IMR-90 (cell line): ENCODE results near the gene ZNF616. TPM values are rescaled to one million over a fixed set of nuclear protein-coding genes. Genes with fewer than 3 reads are reported as not detected.

Experiments
- ATAC-seq: fragments of 200-7000 bp; cut with Tn5 transposase; 2 replicates; pipeline ENCODE4 v1.9.1; 2020; ENCODE audit warnings: low read depth, mild to moderate bottlenecking, moderate library complexity
- BruUV-seq: library from RNA; stranded (reverse); fragments of 400-500 nt; replicated peaks from 2 replicates; lab custom pipeline; 2021; lab: Mats Ljungman, UMichigan
- CTCF ChIA-PET: fragments of 300-600 bp; formaldehyde crosslinking; extraction: SDS; loops from one replicate; lab custom pipeline; 2021; ENCODE audit warnings: antibody characterized with exemption; lab: Yijun Ruan, JAX
- POLR2A ChIA-PET: fragments of 300-600 bp; sonication (Branson Sonifier 250); formaldehyde crosslinking; loops from one replicate; lab custom pipeline; 2022; ENCODE audit warnings: antibody characterized with exemption; ENCODE audit not compliant: unreplicated experiment; lab: Charles Lee
- DNase-seq: peaks from one replicate; pipeline ENCODE4 v3.0.0; 2013
- H2AFZ ChIP-seq: replicated peaks from 2 replicates; pipeline ENCODE3; 2013; ENCODE audit warnings: low read length, mild to moderate bottlenecking; ENCODE audit not compliant: poor library complexity
- H2AK5ac ChIP-seq: 2 replicates; pipeline ENCODE4 v1.6.1; 2013; ENCODE audit warnings: low read depth, low read length, inconsistent platforms
- H2AK9ac ChIP-seq: replicated peaks from 2 replicates; pipeline ENCODE3; 2013; ENCODE audit warnings: mild to moderate bottlenecking, low read depth, low read length, moderate library complexity; ENCODE audit not compliant: poor library complexity
- H2BK120ac ChIP-seq: 2 replicates; pipeline ENCODE4 v1.6.1; 2013; ENCODE audit warnings: low read depth, low read length, inconsistent platforms
- H2BK15ac ChIP-seq: 3 replicates; pipeline ENCODE4 v1.6.1; 2013; ENCODE audit warnings: low read depth, low read length, inconsistent platforms
- H2BK20ac ChIP-seq: 2 replicates; pipeline ENCODE4 v1.6.1; 2013; ENCODE audit warnings: low read depth, mild to moderate bottlenecking, inconsistent platforms, low read length, moderate library complexity
- H2BK5ac ChIP-seq: 2 replicates; pipeline ENCODE4 v1.6.1; 2013; ENCODE audit warnings: mild to moderate bottlenecking, low read depth, low read length, inconsistent platforms; ENCODE audit not compliant: poor library complexity, severe bottlenecking
- H3K14ac ChIP-seq: replicated peaks from 2 replicates; pipeline ENCODE4 v1.6.1; 2013; ENCODE audit warnings: low read depth, low read length, inconsistent platforms
- H3K18ac ChIP-seq: 2 replicates; pipeline ENCODE4 v1.6.1; 2013; ENCODE audit warnings: low read depth, low read length, control low read depth
- H3K23ac ChIP-seq: 2 replicates; pipeline ENCODE4 v1.6.1; 2013; ENCODE audit warnings: low read depth, low read length, inconsistent platforms
- H3K27ac ChIP-seq: 2 replicates; pipeline ENCODE4 v1.5.1; 2013; ENCODE audit warnings: mild to moderate bottlenecking, control low read depth, low read length; ENCODE audit not compliant: insufficient read depth
- H3K27me3 ChIP-seq: 2 replicates; pipeline ENCODE4 v1.6.1; 2013; ENCODE audit warnings: low read length; ENCODE audit not compliant: control insufficient read depth, insufficient read depth
- H3K36me3 ChIP-seq: 2 replicates; pipeline ENCODE4 v1.6.1; 2013; ENCODE audit warnings: low read length, mixed read lengths; ENCODE audit not compliant: control insufficient read depth, insufficient read depth
- H3K4ac ChIP-seq: 2 replicates; pipeline ENCODE4 v1.6.1; 2013; ENCODE audit warnings: low read depth, low read length, inconsistent platforms
- H3K4me1 ChIP-seq: 2 replicates; pipeline ENCODE4 v1.6.1; 2013; ENCODE audit warnings: low read length, mixed read lengths; ENCODE audit not compliant: control insufficient read depth, insufficient read depth
- H3K4me2 ChIP-seq: 2 replicates; pipeline ENCODE4 v1.6.1; 2013; ENCODE audit warnings: low read depth, mild to moderate bottlenecking, control low read depth, low read length, moderate library complexity
- H3K4me3 ChIP-seq: 2 replicates; pipeline ENCODE4 v1.5.1; 2013; ENCODE audit warnings: low read depth, mild to moderate bottlenecking, control low read depth, low read length, moderate library complexity; ENCODE audit not compliant: insufficient read depth
- H3K56ac ChIP-seq: 2 replicates; pipeline ENCODE4 v1.6.1; 2013; ENCODE audit warnings: low read length, inconsistent platforms; ENCODE audit not compliant: insufficient read depth; ENCODE audit errors: extremely low read depth
- H3K79me1 ChIP-seq, 2 experiments: 2 replicates each; pipeline ENCODE4 v1.6.1; 2013; ENCODE audit warnings: low read length in 2 of 2, inconsistent platforms in 1 of 2, low read depth in 1 of 2
- H3K9ac ChIP-seq: 2 replicates; pipeline ENCODE4 v1.6.1; 2013; ENCODE audit warnings: low read depth, low read length, control low read depth
- H3K9me1 ChIP-seq: 2 replicates; pipeline ENCODE4 v1.6.1; 2013; ENCODE audit warnings: low read length, inconsistent platforms; ENCODE audit not compliant: insufficient read depth
- H3K9me3 ChIP-seq: 2 replicates; pipeline ENCODE4 v1.6.1; 2013; ENCODE audit warnings: low read length; ENCODE audit not compliant: control insufficient read depth, insufficient read depth
- H4K20me1 ChIP-seq: 2 replicates; pipeline ENCODE4 v1.6.1; 2013; ENCODE audit warnings: low read length, inconsistent platforms; ENCODE audit not compliant: insufficient read depth
- H4K5ac ChIP-seq: 2 replicates; pipeline ENCODE4 v1.6.1; 2013; ENCODE audit warnings: mild to moderate bottlenecking, low read depth, low read length, control low read depth
- H4K8ac ChIP-seq, 2 experiments: 2 replicates each; pipeline ENCODE4 v1.6.1; 2013; ENCODE audit warnings: low read depth in 2 of 2, low read length in 2 of 2, control low read depth in 1 of 2, inconsistent platforms in 1 of 2
- H4K91ac ChIP-seq: 2 replicates; pipeline ENCODE4 v1.6.1; 2013; ENCODE audit warnings: low read depth, low read length, inconsistent platforms; ENCODE audit not compliant: insufficient read depth
- CHD1 ChIP-seq: IDR thresholded peaks from 2 replicates; pipeline ENCODE4 v1.6.1; 2012; ENCODE audit warnings: low read depth, low read length, improper control_type of control experiment
- NFE2L2 ChIP-seq: fragments of 150-350 bp; IDR thresholded peaks from 2 replicates; pipeline ENCODE4 v1.6.1; 2016; ENCODE audit warnings: low read depth, mild to moderate bottlenecking, low read length
- POLR2A ChIP-seq: IDR thresholded peaks from 2 replicates; pipeline ENCODE4 v1.6.1; 2012; ENCODE audit warnings: mild to moderate bottlenecking, low read depth, low read length
- SMC3 ChIP-seq: fragments of 150-350 bp; IDR thresholded peaks from 2 replicates; pipeline ENCODE4 v1.6.1; 2016; ENCODE audit warnings: low read depth, mild to moderate bottlenecking, antibody characterized with exemption, low read length, moderate library complexity
- dilution Hi-C: fragments of 300-500 bp; cut with HindIII; formaldehyde crosslinking; loops from one replicate; pipeline ENCODE4 v1.14.3; 2018; ENCODE audit warnings: low sequenced_read_pairs; ENCODE audit not compliant: unreplicated experiment
- in situ Hi-C: fragments of 300-500 bp; cut with MboI; formaldehyde crosslinking; loops from 3 replicates; pipeline ENCODE4 v1.14.3; 2019; ENCODE audit warnings: low sequenced_read_pairs, inconsistent platforms, mixed read lengths
- intact Hi-C: fragments of 100-400 bp; cut with micrococcal nuclease; formaldehyde crosslinking; loops from 2 replicates; pipeline ENCODE4 v1.10.0; 2022
- polyA plus RNA-seq, 3 experiments: library from polyadenylated mRNA; depleted of rRNA; stranded (reverse); fragments of >200 nt; gene quantifications; 2 replicates each; pipeline ENCODE4 v1.2.3, GENCODE V29; 2012; ENCODE audit warnings: low replicate concordance in 1 of 3
- total RNA-seq: library from RNA; depleted of rRNA; stranded (reverse); fragments of >200 nt; gene quantifications from 2 replicates; pipeline ENCODE4 v1.2.3, GENCODE V29; 2012

The ZNF616 gene
- total and polyA plus RNA-seq, 2 of the 4 experiments (the other 2 are of a cell fraction): 2.8 to 13.6 TPM

DNA sequence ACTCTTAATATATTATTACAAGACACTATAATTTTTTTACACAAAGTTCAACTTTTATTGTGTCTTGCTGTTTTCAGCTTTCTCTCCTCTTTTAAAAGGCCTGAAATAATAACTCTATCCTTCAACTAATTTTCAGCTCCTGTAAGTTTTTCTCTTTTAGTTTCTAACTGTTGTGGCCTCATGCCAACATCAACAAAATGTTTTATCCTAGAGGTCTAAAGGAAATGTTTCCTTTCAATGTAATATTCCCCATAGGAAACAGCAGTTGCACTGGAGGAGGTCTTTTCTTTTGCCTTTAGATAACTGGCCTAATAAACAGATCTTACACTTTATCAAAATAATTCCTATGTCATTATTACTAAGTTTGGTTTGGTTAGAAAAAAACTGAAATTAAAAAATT lies 8.5 kb upstream of the ZNF616 start:
- dilution Hi-C loops: no loop called here
- Histone ChIP-seq H3K27me3 (no peaks in the 10 kb centered on the region), H3K4me3 (no peak overlapping the region), H4K8ac (no peak overlapping the region), H3K79me1 (no peaks in the 10 kb centered on the region), H3K14ac (no peak overlapping the region), H3K36me3 (no peaks in the 10 kb centered on the region), H3K4me1 (no peaks in the 10 kb centered on the region), H3K56ac (no peak overlapping the region), H3K4ac (no peak overlapping the region), H2BK15ac (no peak overlapping the region), H2BK120ac (no peak overlapping the region), H3K23ac (no peak overlapping the region), H3K9me3 (peaks cover 24% of the 10 kb centered on the region), H3K4me2 (no peak overlapping the region), H2BK20ac (no peak overlapping the region), H2AK5ac (no peak overlapping the region), H4K91ac (no peak overlapping the region), H3K9ac (no peak overlapping the region), H2BK5ac (no peak overlapping the region), H2AFZ (no peak overlapping the region), H3K27ac (no peak overlapping the region), H2AK9ac (no peak overlapping the region), H3K9me1 (no peaks in the 10 kb centered on the region), H4K20me1 (no peaks in the 10 kb centered on the region), H3K18ac (no peak overlapping the region), H4K5ac (no peak overlapping the region)
- ChIA-PET POLR2A (no interaction called here), CTCF (no interaction called here)
- ATAC-seq: no peak
- BruUV-seq: no TSS peak
- no peak for TF ChIP-seq POLR2A
- no peak for TF ChIP-seq SMC3
- no peak for TF ChIP-seq CHD1
- no peak for TF ChIP-seq NFE2L2
- DNase-seq: no peak
- in situ Hi-C loops: no loop called here
- intact Hi-C loops: no loop called here
